NCI-H2081 (cell line): ENCODE results near the gene ELMO1.

ENCODE experiments used
- DNase-seq, 2 experiments: peaks; one replicate each; lab custom pipeline; 2025; lab: John Stamatoyannopoulos, UW

Gene ELMO1

DNA sequence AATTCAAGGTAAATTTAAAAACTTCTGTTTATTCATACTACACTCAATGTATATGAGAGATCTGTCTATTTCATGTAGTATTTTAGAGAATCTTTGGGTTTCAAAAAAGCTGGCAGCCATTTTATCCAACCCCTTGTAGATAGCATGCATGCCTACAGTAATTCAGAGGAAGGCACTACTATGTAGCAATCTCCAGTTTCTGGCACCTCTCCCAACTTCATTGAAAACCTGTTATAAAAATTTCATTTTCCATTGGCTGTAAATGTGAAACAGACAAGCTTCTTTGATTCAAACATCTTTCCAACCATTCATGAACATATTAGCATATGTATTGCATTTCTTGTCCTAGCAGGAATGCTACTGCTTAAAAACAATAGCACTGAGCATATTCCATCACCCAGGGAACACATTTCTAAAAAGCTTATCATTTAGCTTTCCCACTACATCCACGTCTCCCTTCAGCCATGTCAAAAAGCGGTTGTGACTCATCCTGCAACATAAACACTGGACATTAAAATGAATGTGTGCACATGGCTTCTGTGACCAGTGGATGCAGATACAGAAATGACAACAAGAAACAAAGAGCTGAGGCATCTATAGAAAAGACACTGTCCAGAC is 393.9 kb downstream of the ELMO1 start:
- no peak for DNase-seq

DNA sequence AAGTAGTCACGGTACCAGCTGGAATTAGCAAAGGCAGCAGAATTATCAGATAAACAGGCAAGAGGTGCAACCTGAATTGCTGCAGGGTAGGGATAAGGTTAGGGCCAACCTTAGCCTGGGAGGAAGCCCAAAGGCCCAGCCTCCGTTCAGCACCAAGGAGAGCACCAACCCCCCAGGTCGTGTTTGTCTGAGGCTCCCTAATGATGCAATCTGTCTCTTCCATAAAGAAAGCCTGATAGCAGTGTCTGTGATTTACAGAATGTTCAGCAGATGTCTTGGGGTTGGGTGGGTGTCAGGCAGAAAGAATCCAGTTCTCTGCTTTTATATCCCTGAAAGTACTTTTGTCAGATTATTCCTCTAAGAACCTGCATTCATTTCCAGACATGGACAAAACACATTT is 396.0 kb downstream of the ELMO1 start:
- no peak for DNase-seq

DNA sequence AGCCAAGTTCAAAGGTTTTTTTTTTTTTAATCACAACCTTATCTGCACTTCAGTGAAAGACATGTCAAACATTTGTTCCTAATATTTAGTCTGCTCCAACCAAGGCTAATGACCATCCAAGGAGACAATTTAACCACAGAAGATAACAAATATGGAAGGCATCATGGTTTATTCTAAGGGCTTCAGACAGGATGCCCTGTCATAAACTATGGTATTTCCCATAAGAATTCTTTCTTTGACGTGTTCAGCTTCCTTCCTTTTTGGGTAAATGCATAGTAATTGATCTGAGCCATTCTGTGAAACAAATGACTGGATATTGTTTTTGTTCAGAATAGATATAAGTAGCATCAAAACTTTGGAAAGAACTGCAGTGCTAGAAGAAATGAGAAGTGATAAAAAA is 397.9 kb downstream of the ELMO1 start:
- no peak for DNase-seq

DNA sequence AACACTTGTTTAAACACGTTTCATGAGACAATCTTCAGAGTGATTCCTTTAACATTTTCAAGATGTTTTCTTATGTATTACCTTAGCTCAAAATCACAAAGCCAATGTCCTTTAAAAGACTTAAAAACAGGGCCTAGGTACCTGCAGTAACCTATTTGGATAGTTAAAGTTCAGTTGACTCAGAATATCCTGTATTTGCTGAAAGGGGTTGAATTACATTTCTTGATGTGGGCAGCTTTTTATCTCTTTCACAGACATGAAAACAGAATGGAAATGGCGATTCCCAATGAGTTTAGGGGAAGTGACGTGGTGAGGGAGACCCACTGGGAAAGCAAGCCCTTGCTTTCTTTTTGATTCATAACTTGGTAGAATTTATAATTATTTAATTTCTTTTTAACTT is 400.0 kb downstream of the ELMO1 start:
- DNase-seq: no peak

DNA sequence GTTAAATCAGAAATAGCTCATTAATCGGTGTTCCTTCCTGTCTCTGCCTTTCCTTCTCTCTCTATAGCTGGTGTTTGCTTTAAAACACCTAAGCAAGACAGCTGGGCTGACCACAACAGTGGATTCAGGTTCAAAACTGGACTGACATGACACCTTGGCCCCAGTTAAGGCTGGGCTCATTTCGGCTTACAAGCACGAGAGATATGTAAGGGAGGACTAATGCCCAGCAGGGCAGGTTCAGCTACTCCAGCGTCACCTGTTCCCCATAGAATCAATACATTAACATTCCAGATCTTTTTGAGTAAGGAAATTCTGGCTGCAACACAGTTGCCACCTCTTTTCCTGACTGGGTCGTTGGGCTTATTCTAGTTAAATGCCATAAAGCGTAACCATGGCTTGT is 401.4 kb downstream of the ELMO1 start:
- peak in 1 of 2 experiments; percentile 16 for DNase-seq

DNA sequence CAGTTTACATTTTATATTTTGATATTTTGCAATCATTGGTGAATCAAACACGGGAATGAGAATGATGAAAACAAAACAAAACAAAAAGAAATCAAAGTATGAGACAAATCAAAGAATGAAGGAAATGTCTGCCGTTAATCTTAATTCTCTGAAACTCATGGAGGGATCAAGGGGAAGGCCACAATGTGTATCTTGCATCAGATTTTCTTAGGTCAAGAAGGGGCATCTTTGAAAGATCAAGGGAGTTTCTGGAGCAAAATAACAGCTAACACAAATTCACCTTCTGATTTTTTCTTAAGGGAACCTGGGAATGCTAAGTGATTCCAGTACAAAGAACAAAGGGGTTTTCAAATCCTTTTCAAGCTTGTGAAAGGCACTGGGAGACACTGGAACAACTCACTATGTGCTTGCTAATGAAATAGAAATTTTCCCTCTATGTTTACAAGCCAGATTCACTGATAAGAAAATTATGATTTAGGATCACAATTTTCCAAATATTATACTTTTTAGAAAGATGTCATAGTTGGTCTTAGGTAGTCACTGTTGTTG is 402.1 kb downstream of the ELMO1 start:
- no peak for DNase-seq

DNA sequence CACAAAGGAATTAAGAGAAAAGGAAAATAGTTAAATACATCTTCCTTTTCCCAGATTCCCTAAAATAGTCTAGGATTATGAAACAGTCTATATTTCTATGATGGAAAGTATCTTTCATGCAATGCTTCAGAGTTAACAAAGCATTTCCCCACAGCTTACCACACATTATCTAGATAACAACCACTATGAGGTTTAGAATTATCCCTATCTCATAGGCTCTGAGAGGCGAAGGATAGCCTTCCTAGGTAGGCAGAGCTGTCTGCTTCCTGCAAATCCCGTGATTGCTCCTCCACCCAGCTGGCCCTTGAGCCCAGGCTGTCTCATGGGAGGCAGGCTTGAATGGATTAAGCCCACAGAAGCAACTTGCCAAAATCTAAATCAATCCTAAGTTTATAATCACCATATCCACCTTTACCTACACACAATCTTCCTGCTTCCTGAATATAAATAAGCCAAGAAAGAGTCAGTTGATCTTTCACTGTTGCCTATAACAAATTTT is 402.9 kb downstream of the ELMO1 start:
- DNase-seq: no peak

DNA sequence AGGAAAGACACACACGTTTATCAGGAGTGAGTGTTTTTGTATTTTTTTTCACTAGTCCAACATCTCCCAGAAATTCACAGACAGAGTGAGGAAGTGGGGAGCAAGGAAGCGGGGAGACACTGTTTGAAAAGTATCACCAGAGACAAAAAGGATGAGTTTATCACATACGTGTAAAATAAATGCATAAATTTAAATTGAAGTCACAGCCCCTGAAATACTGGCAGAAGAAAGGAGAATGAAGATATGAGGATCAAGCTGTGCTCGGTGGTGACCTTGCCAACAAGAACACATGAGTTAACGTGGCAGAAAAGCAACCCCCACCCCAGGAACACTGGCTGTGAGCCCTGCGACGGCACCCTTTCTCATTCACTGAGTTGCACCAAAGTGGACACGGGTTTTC is 407.2 kb downstream of the ELMO1 start:
- DNase-seq: no peak

DNA sequence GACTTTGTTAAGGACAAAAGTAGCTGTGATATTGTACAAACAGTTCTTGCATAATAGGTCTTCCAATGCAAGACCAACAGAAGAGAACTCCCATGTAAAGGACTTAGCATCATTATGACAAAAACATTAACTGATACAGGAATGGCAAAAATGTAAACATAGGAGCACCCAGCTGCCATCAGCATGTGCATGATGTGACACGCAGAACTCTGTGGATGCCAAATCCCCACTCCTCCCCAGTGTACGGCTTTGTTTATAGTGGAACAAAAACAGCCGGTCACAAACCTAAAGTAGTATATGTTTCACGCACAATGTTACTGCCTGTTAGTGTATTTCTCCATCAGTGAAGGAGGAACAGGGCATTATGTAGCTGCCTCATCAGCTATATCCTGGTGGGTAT is 408.3 kb downstream of the ELMO1 start:
- DNase-seq: peak; percentile 46 to 77

DNA sequence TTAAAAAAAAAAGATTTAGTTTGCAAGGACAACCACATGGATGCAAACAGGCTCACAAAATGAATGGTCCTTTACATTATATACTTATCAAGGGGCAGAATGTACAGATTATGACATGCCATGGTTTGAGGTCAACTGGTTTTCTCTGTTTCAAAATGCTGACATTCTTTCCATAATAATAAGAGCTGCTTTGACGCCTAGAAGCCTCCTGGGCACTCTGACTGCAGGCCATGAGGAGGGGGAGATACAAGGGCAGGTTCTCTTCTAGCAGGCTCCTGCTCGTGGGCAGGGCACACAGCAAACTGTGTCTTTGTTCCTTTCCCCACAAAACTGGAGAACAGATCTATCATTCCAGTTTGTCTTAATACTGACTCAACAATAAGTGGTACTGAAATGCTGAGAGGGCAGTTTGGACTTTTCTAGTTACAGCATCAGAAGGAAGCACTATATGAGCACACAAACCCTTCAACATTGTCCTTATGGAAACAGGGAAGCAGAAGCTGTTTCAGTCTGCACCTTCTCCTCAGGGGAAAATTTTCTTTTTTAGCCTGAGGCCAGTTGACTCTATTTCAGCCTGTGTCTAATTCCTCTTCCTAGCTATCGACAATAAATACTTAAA is 409.4 kb downstream of the ELMO1 start:
- DNase-seq: no peak

DNA sequence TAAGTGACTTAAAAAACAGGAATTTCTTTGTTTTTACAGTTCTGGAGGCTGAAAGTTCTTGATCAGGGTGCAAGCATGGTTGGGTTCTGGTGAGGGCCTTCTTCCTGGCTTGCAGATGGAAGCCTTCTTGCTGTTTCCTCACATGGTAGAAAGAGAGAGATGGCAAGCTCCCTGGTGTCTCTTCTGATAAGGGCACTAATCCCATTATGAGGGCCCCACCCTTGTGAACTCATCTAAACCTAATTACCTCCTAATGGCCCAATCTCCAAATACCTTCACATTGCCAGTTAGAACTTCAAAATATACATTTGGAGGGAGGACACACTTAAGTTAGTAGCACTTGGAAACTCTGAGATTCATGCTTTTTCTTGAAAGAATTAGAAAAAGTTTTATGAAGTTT is 410.0 kb downstream of the ELMO1 start:
- DNase-seq: no peak

DNA sequence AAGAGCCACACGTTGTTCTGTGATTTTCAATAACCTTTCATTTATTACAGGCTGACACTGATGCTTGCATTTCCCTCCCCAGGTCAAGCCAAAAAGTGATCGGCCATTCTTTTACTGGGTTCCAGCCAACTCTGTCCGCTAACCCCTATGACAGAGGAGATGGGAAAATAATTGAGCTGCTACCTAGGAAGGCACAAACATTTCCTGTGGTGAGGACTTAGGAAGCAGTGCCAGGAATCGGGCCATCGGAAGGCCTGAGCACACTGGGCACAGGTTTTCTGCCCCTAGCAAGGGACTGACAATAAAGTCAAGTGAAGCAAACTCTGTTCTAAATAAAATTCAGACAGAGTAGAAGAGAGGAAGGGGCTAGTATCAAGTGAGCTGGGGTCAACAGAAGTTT is 411.4 kb downstream of the ELMO1 start:
- peak; percentile 16 to 45 for DNase-seq

DNA sequence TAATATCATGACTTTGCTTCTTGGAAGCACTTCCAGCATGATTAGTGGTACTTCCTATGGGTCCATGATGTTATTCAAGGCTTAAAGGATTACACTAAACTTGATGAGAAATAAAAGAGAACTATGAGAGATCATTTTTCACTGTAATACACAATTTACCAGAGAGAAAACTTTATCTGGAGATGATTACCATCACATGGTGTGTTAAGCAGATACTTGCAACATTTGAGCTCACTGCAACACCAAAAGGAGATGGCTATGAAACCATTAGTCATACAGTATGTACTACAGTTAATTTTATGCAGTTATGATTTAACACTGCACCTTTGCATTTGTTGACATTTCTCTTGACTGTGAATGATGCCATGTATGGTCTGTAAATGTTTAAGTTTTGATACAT is 413.0 kb downstream of the ELMO1 start:
- no peak for DNase-seq

DNA sequence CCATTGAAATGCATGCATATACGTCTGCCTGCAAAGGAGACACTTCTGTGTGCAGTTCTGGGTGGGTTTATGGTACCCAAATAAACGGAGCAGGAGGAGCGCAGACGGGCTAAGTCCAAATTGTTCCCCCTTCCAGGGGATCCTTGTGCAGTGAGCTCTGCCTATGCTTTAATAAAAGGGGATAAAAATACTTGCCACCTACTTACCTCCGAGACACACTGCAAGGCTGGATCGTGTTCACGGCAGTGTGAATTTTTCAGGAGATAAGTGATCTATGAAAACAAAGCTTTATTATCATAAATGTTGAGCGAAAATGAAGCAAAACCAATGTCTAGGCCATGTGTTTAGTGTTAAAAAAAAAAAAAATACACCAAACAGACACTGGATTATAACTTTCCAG is 415.5 kb downstream of the ELMO1 start:
- DNase-seq: no peak

DNA sequence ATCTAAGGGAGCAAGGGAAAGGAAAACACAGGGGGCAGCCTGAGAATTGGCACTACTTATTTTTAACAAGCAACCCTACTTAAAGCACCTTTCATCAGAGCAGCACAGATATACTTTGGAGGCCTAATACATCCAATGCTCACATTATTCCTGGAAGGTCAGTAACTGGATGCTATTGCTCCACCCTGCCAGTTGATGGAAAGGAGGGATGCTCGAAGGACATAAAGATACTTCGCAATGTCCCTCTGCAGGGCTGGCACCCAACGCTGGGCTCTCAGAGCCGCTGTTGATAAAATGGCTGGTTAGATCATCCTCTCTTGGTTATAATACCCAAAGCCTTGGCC is 416.4 kb downstream of the ELMO1 start:
- DNase-seq: no peak

DNA sequence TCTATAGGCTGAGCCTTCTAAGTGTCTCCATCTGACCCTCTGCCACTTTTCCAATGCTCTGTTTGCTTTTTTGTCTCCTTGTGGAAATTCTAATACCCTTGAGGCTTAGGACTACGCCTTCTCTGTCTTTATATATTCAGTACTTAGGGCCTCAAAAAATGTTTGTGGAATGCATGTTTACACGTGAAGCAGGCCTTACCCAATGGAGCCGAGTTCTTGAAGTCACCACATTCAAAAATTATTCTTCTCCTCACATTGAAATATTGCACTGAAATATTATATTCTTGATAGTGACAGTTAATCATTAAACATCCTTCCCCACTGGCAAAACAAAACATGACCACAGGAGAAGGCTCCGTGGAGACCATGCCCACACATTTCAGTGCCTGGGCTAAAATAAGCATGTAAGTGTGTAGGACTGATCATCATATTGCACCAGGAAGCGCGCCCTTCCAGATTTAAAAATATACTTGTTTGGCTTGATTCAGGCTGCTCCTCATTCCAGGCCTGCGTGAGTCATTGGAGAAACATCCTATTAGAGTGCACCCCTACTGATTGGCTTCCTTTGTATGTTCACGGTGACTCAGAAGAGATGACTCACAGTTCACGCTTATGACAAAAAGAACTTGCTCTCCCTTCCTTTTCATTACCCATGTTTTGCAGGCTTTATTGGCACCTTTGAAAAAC is 416.9 kb downstream of the ELMO1 start:
- DNase-seq: peak; percentile 66 to 91

DNA sequence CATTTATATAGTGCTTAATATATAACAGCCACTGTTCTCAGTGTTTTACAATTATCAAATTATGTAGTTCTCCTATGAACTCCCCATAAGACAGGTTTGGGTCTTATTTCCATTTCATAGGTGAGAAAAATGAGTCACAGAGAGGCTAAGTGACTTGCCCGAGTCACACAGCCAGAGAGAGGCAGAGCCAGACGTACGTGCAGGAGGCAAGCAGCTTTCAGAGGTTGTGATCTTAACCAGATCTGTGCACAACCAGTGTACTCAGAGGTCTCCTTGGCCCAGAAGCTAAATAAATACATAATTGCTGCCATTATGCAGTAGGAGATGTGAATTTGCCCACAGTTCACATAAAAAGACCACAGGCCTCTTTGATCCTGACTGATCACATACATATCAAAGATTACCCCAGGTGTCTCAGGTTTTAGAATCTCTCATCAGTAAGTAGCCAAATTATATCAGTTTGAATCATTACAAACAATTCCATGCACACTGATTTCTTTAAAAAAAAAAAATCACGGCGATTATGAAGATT is 419.7 kb downstream of the ELMO1 start:
- DNase-seq: no peak

DNA sequence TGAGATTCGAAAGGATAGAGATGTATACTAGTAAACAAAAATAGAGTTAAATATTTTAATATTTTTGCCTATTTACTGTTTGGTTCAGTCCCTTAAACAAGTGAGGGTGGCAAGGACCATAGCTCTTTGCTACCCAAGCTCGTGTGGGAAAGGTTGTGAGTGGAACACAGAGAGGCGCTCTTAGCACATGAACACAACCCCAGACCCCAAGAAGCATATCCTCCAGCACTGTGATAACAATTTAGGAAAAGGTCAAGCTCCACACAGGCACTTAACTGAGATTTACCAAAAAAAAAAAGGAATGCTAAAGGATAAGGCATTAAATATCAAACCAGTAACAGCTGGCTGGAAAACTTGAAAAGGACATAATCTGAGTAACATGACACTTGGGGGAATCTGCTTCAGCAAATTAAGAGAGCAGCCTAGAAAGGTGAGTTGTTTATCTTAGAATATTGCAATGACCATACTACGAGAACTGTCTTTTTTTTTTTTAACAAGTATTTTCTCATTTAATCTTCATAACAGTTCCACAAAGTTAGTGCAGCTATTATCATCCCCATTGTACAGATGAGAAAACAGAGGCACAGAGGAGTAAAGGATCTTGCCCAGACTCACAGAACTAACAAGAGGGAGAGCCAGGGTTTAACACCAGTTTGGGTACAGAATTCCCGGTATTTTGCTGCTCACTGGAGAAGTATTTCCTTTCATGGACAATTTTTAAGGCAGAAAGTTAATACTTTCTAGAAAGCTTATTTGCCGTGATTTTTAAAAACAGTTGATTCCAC is 420.9 kb downstream of the ELMO1 start:
- DNase-seq: no peak

DNA sequence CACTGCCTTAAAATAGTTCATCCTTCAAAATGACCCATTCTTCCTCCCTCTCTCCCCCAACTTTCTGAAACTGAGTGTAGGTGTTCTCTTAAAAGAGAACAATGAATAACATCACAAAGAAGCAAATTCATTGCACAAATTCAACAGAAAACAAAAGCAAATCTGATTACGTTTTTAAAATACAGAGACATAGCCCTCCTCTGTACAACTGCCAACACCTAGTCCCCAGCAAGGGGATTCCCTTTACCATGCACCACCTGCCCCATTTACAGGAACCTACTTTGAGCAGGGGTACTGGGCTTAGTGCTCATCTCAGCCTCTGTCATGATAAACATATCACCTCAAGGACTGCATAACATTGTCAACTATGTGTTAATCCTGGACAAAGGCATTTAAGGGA is 421.6 kb downstream of the ELMO1 start:
- no peak for DNase-seq

DNA sequence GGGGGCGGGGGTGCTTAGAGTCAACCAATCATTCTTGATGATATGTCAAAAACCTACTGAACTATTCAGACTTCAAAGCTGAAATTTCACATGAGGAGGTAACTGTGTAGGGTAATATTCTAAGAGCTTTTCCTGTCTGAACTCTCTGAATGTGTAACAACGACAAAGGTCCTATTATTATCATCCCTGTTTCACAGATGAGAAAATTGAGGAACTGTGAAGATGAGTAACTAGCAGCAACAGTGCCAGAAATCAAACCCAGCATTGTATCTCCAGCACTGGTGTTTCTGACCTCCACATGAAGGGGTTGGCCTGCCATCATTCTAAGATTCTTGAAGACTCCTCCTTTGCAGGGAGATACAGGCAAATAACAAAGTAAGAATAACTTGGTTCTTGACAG is 429.7 kb downstream of the ELMO1 start:
- DNase-seq: no peak

DNA sequence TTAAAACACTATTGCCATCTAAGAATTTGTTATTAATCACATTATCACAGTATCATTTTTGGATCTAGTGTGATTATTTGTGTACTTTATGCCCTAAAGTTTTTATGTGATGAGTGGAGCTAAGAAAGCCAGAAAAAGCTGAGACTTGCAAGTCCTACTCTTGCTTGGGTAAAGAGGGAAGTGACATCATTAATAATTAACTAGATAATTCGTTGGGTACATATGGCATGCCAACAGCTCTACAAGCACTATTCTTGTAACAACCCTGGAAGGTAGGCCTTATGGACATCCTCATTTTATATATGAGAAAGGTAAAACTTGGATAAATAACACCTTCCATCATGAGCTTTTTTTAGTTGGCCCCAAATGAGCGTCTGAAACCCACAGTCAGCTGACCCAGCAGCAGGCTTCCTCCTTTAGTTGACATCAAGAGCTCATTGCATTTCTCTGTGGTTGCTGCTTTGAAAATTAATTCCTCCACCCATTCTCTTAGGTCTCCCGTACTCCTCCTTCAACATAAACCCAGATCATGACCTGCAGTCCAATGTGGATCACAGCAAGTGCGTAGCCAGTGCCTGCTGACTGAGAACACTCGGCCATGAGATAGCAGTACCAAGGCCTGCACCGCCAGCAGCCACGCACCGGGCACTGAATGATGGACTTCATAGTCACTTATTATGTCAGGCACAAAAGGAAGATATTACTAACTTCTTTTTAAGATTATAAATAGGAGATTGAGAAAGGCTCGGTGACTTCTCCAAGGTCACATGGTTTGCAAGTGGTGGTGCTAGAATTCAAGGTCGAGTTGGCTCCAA is 432.4 kb downstream of the ELMO1 start:
- no peak for DNase-seq
